Measurements from ENCODE around the gene BEGAIN.

Gene BEGAIN

GRCh38 chr14:100502622-100503220 lies 84.5 kb downstream of the BEGAIN start:
- DNase-seq, result no peak

- DNase-seq, result no peak
These were observed 87.1 kb downstream of the BEGAIN start for GRCh38 chr14:100500128-100500527.

DNA sequence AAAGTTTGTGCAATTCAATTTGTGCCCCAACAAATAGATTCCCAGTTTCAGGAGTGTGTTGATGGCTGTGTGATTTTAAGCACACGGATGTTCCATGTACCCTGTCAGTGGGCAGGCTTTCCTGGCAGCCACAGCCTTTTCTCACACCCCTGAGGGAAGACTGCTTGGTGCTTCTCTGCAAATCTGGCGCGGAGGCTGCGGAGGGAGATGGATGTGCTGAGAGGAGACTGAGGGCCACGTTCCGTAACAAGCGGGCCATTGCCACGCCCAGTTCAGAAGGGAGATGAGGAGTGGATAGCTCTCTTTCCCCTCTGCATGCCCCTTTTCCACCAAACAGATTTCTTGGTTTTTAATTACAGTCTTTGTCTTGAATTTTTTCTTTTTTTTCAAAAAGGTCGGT lies 89.1 kb downstream of the BEGAIN start:
- DNase-seq, result no peak

DNA sequence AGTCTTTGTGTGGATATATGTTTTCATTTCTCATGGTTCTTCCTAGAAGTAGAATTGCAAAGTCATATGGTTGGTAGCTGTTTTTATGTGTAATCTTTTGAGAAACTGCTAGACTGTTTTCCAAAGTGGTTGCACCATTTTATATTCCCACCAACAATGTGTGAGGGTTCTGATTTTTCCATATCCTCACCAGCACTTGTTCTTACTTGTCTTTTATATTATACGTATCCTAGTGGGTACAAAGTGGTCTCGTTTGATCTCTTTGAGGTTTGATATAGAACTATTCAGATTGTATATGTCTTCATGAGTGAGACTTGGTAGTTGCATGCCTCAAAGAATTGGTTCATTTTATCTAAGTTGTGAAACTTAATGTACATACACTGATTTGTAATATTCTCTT lies 91.3 kb downstream of the BEGAIN start:
- DNase-seq, result no peak

GRCh38 chr14:100494645-100495044 lies 92.6 kb downstream of the BEGAIN start:
- DNase-seq, result no peak

DNA sequence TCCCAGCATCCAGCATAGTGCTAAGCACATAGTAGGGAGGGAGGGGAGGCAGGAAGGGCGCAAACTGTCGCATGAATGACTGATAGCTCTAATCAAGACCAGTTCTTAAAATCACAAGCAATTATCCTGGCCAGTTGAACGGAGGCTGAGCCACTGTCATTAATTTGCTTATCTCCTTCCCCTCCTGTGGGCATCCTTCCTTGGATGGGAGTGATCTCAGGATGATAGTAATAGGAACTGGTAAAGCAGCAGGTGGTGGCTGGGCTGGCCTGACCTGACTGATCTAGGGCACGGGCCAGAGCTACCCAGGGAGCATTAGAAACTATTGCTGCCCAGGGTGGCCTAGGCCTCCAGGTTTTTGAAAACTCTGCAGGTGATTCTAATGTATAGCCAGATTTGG lies 97.0 kb downstream of the BEGAIN start:
- DNase-seq, result no peak

- DNase-seq, result no peak
These were observed 99.2 kb downstream of the BEGAIN start for GRCh38 chr14:100488057-100488456.

GRCh38 chr14:100487304-100487703 lies 99.9 kb downstream of the BEGAIN start:
- no peak for DNase-seq

All from NCI-H226 (cell line).